ENCODE results near the gene SH3BGRL3.

- TF ChIP-seq CTCF (IDR thresholded peaks at IDR 0.05) (no peak), ZFX (IDR thresholded peaks at IDR 0.05; ENCODE audit: borderline replicate concordance) (no peak)
Measured at GRCh38 chr1:26320896-26321295, 41.0 kb downstream of the SH3BGRL3 start.

All from 22Rv1 (cell line).